H9 (cell line): Measurements from ENCODE around the gene CWC27. TPM values are rescaled to one million over a fixed set of nuclear protein-coding genes. Genes with fewer than 3 reads are reported as not detected.

Experiments used
- DNase-seq: peaks from one replicate; pipeline ENCODE4 v3.0.0-alpha.2; 2017
- H2AFZ ChIP-seq: one replicate; pipeline ENCODE4 v1.6.1; 2013; ENCODE audit warnings: mild to moderate bottlenecking, low read length, control low read depth, moderate library complexity
- H2AK5ac ChIP-seq: 2 replicates; pipeline ENCODE4 v1.6.1; 2013; ENCODE audit warnings: low read length, control low read depth, mixed read lengths; ENCODE audit not compliant: insufficient read length
- H2BK120ac ChIP-seq: one replicate; pipeline ENCODE4 v1.6.1; 2013; ENCODE audit warnings: low read depth, mild to moderate bottlenecking, low read length, control low read depth, inconsistent platforms; ENCODE audit not compliant: poor library complexity, severe bottlenecking
- H2BK12ac ChIP-seq: 2 replicates; pipeline ENCODE4 v1.6.1; 2013; ENCODE audit warnings: low read length, control low read depth, mixed read lengths, low read depth; ENCODE audit not compliant: insufficient read length
- H2BK15ac ChIP-seq: 2 replicates; pipeline ENCODE4 v1.6.1; 2013; ENCODE audit warnings: low read depth, low read length, control low read depth
- H2BK20ac ChIP-seq: one replicate; pipeline ENCODE4 v1.6.1; 2013; ENCODE audit warnings: low read depth, mild to moderate bottlenecking, low read length, control low read depth, inconsistent platforms; ENCODE audit not compliant: poor library complexity, severe bottlenecking
- H2BK5ac ChIP-seq: 2 replicates; pipeline ENCODE4 v1.6.1; 2013; ENCODE audit warnings: low read length, control low read depth, mixed read lengths; ENCODE audit not compliant: insufficient read length
- H3K14ac ChIP-seq: 2 replicates; pipeline ENCODE4 v1.6.1; 2013; ENCODE audit warnings: low read length, control low read depth; ENCODE audit not compliant: insufficient read depth
- H3K18ac ChIP-seq: 2 replicates; pipeline ENCODE4 v1.6.1; 2013; ENCODE audit warnings: low read depth, mild to moderate bottlenecking, mixed read lengths, low read length, control low read depth; ENCODE audit not compliant: insufficient read length
- H3K23ac ChIP-seq: 2 replicates; pipeline ENCODE4 v1.6.1; 2013; ENCODE audit warnings: low read length, control low read depth, mixed read lengths, low read depth; ENCODE audit not compliant: insufficient read length
- H3K23me2 ChIP-seq: 2 replicates; pipeline ENCODE4 v1.6.1; 2013; ENCODE audit warnings: low read depth, mild to moderate bottlenecking, mixed read lengths, low read length, control low read depth; ENCODE audit not compliant: insufficient read length, poor library complexity, severe bottlenecking
- H3K27ac ChIP-seq: 2 replicates; pipeline ENCODE4 v1.5.1; 2013; ENCODE audit warnings: low read length, control low read depth, mixed read lengths, low read depth; ENCODE audit not compliant: insufficient read length
- H3K27me3 ChIP-seq: 2 replicates; pipeline ENCODE4 v1.6.1; 2013; ENCODE audit warnings: low read length, control low read depth, inconsistent platforms; ENCODE audit not compliant: insufficient read depth
- H3K4ac ChIP-seq: 2 replicates; pipeline ENCODE4 v1.6.1; 2013; ENCODE audit warnings: low read depth, mild to moderate bottlenecking, control low read depth, inconsistent platforms, low read length, moderate library complexity
- H3K4me1 ChIP-seq: 2 replicates; pipeline ENCODE4 v1.6.1; 2013; ENCODE audit warnings: low read length, control low read depth, inconsistent platforms; ENCODE audit not compliant: insufficient read depth
- H3K4me2 ChIP-seq: 2 replicates; pipeline ENCODE4 v1.6.1; 2013; ENCODE audit warnings: low read length, control low read depth, mixed read lengths; ENCODE audit not compliant: insufficient read length, insufficient read depth
- H3K56ac ChIP-seq: 2 replicates; pipeline ENCODE4 v1.6.1; 2013; ENCODE audit warnings: low read depth, mild to moderate bottlenecking, mixed read lengths, low read length, control low read depth; ENCODE audit not compliant: insufficient read length
- H3K79me1 ChIP-seq: 2 replicates; pipeline ENCODE4 v1.6.1; 2013; ENCODE audit warnings: low read depth, mild to moderate bottlenecking, moderate library complexity, low read length, control low read depth, inconsistent platforms; ENCODE audit not compliant: insufficient read depth, poor library complexity, severe bottlenecking
- H3K79me2 ChIP-seq: 2 replicates; pipeline ENCODE4 v1.6.1; 2013; ENCODE audit warnings: low read length, control low read depth, inconsistent platforms; ENCODE audit not compliant: insufficient read depth
- H3K9ac ChIP-seq: 2 replicates; pipeline ENCODE4 v1.6.1; 2013; ENCODE audit warnings: low read length, control low read depth, mixed read lengths; ENCODE audit not compliant: insufficient read length; ENCODE audit errors: extremely low read depth
- H3K9me3 ChIP-seq: one replicate; pipeline ENCODE4 v1.6.1; 2013; ENCODE audit warnings: low read depth, low read length, inconsistent platforms; ENCODE audit not compliant: control insufficient read depth
- H3T11ph ChIP-seq: one replicate; pipeline ENCODE4 v1.6.1; 2013; ENCODE audit warnings: mild to moderate bottlenecking, low read length, control low read depth, inconsistent platforms
- H4K20me1 ChIP-seq: one replicate; pipeline ENCODE4 v1.6.1; 2013; ENCODE audit not compliant: control insufficient read depth, insufficient read length, insufficient read depth
- H4K5ac ChIP-seq: 2 replicates; pipeline ENCODE4 v1.6.1; 2013; ENCODE audit warnings: low read depth, mild to moderate bottlenecking, mixed read lengths, low read length, control low read depth; ENCODE audit not compliant: insufficient read length
- H4K8ac ChIP-seq: replicated peaks from 2 replicates; pipeline ENCODE4 v1.6.1; 2013; ENCODE audit warnings: low read length, control low read depth, mixed read lengths, low read depth; ENCODE audit not compliant: insufficient read length
- H4K91ac ChIP-seq: 2 replicates; pipeline ENCODE4 v1.6.1; 2013; ENCODE audit warnings: low read depth, mild to moderate bottlenecking, moderate library complexity, mixed read lengths, low read length, control low read depth; ENCODE audit not compliant: insufficient read length
- H3K27ac Mint-ChIP-seq, 3 experiments: 2 replicates in 2 of 3; 3 replicates in 1 of 3; pipeline ENCODE4 v1.8.0; 2020 to 2021; ENCODE audit warnings: mixed read lengths in 3 of 3, mild to moderate bottlenecking in 1 of 3, moderate library complexity in 1 of 3
- H3K27me3 Mint-ChIP-seq: 2 replicates; pipeline ENCODE4 v1.8.0; 2021; ENCODE audit warnings: low read depth, mild to moderate bottlenecking, moderate library complexity, mixed read lengths
- H3K36me3 Mint-ChIP-seq, 3 experiments: 2 replicates in 2 of 3; 3 replicates in 1 of 3; pipeline ENCODE4 v1.8.0; 2020 to 2021; ENCODE audit warnings: low read depth in 3 of 3, mixed read lengths in 3 of 3; ENCODE audit not compliant: insufficient read depth in 1 of 3
- H3K4me1 Mint-ChIP-seq, 2 experiments: 2 replicates each; pipeline ENCODE4 v1.8.0; 2020; ENCODE audit warnings: mixed read lengths in 2 of 2
- H3K4me3 Mint-ChIP-seq, 2 experiments: 2 replicates in 1 of 2; 3 replicates in 1 of 2; pipeline ENCODE4 v1.8.0; 2020 to 2021; ENCODE audit warnings: mild to moderate bottlenecking in 2 of 2, mixed read lengths in 2 of 2, moderate library complexity in 1 of 2
- H3K9me3 Mint-ChIP-seq, 2 experiments: 2 replicates in 1 of 2; 3 replicates in 1 of 2; pipeline ENCODE4 v1.8.0; 2020; ENCODE audit warnings: mild to moderate bottlenecking in 2 of 2, mixed read lengths in 2 of 2, moderate library complexity in 1 of 2
- CTCF ChIP-seq: fragments of 200-600 bp; sonication (generic); conservative IDR thresholded peaks from 3 replicates; pipeline ENCODE4 v1.8.0; 2021; ENCODE audit warnings: antibody characterized with exemption, mild to moderate bottlenecking
- WGBS: extraction: QIAGEN DNeasy Blood & Tissue Kit; methylation state at CpG from one replicate; pipeline ENCODE4 v1.1.7; 2013; ENCODE audit warnings: missing lambda C conversion rate, low lambda C conversion rate, mixed read lengths; ENCODE audit not compliant: insufficient read length; ENCODE audit errors: extremely low coverage; 5-methylcytosine and 5-hydroxymethylcytosine counted together
- total RNA-seq: library from RNA; stranded (reverse); gene quantifications from 2 replicates; pipeline ENCODE4 v1.2.1, GENCODE V29; 2021

Gene CWC27
- total RNA-seq, 1 experiment from 2014 or later, result 41.9 TPM

- H3K4me2 ChIP-seq, result no peak overlapping the region
- no peak overlapping the region for H3K27ac ChIP-seq
- H2BK20ac ChIP-seq, result no peak overlapping the region
- Mint-ChIP-seq H3K27me3 (no peaks in the 10 kb centered on the region), H3K9me3 (peaks cover 15 to 18% of the 10 kb centered on the region in 2 experiments), H3K4me1 (peaks cover 13 to 14% of the 10 kb centered on the region in 2 experiments; a peak in 3 of 4 replicates), H3K4me3 (no peak overlapping the region), H3K27ac (no peak overlapping the region), H3K36me3 (peaks cover 15 to 24% (median 16%) of the 10 kb centered on the region in 3 experiments)
- no peak overlapping the region for H3K18ac ChIP-seq
- H3K9ac ChIP-seq, result no peak overlapping the region
- no CpG with 5 or more reads among the region's 1 CpG for WGBS
- no peak overlapping the region for H2AK5ac ChIP-seq
- no peak overlapping the region for H3T11ph ChIP-seq
- H2BK15ac ChIP-seq, result no peak overlapping the region
- no peak overlapping the region for H4K5ac ChIP-seq
- TF ChIP-seq CTCF, result no peak
- no peak overlapping the region for H2AFZ ChIP-seq
- H3K79me1 ChIP-seq, result no peaks in the 10 kb centered on the region
- no peaks in the 10 kb centered on the region for H3K79me2 ChIP-seq
- H3K23ac ChIP-seq, result no peak overlapping the region
- DNase-seq, result no peak
- no peak overlapping the region for H3K14ac ChIP-seq
- H2BK5ac ChIP-seq, result no peak overlapping the region
- no peak overlapping the region for H2BK12ac ChIP-seq
- no peak overlapping the region for H4K8ac ChIP-seq
- H4K20me1 ChIP-seq, result no peaks in the 10 kb centered on the region
- H3K4me1 ChIP-seq, result no peaks in the 10 kb centered on the region
- H3K4ac ChIP-seq, result no peak overlapping the region
- H4K91ac ChIP-seq, result no peak overlapping the region
- H3K56ac ChIP-seq, result no peak overlapping the region
- H3K9me3 ChIP-seq, result no peaks in the 10 kb centered on the region
- H3K23me2 ChIP-seq, result no peaks in the 10 kb centered on the region
- no peak overlapping the region for H2BK120ac ChIP-seq
- no peaks in the 10 kb centered on the region for H3K27me3 ChIP-seq
Measured at GRCh38 chr5:64925123-64925522, 156.4 kb downstream of the CWC27 start.
